Measurements from ENCODE around the gene OR6B1.

DNA sequence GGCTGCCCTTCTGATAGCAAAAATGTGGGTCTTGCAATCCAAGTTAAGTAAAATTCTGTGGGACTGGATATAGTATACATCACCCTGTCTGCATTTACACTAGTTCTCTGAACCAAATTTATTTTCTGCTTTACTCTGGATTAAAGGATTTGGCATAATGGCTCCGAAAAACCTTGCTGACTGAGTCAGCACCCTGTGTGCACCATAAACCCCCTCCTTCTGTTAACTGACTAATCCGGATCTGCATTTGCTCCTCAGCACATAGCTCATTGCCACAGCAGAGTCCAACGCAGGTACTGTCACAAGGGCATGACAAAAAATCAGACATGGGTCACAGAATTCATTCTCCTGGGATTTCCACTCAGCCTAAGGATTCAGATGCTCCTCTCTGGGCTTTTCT, 50.0 kb downstream of the OR6B1 start:
- TF ChIP-seq POLR2A (IDR thresholded peaks at IDR 0.05) = no peak
- TF ChIP-seq, protein P1, sequence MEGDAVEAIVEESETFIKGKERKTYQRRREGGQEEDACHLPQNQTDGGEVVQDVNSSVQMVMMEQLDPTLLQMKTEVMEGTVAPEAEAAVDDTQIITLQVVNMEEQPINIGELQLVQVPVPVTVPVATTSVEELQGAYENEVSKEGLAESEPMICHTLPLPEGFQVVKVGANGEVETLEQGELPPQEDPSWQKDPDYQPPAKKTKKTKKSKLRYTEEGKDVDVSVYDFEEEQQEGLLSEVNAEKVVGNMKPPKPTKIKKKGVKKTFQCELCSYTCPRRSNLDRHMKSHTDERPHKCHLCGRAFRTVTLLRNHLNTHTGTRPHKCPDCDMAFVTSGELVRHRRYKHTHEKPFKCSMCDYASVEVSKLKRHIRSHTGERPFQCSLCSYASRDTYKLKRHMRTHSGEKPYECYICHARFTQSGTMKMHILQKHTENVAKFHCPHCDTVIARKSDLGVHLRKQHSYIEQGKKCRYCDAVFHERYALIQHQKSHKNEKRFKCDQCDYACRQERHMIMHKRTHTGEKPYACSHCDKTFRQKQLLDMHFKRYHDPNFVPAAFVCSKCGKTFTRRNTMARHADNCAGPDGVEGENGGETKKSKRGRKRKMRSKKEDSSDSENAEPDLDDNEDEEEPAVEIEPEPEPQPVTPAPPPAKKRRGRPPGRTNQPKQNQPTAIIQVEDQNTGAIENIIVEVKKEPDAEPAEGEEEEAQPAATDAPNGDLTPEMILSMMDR (IDR thresholded peaks at IDR 0.05) = no peak

Measured in lower leg skin (tissue), 3 donors.